ENCODE data around the gene ZNF277.
"Not testable (repeated sequence)": the region's sequence is repeated elsewhere in the genome, so short reads cannot be mapped to it uniquely, and the experiment has no call there.

ZNF277 gene

GRCh38 chr7:112298543-112299100, 92.1 kb downstream of the ZNF277 start:
- no peak for DNase-seq

- DNase-seq, result no peak
Measured at GRCh38 chr7:112300072-112300471, 93.6 kb downstream of the ZNF277 start.

GRCh38 chr7:112300831-112301407, 94.4 kb downstream of the ZNF277 start:
- no peak for DNase-seq

GRCh38 chr7:112302566-112302965, 96.1 kb downstream of the ZNF277 start:
- no peak for DNase-seq

- no peak for DNase-seq
Measured at GRCh38 chr7:112306903-112307302, 100.4 kb downstream of the ZNF277 start.

- no peak for DNase-seq
Measured at GRCh38 chr7:112307506-112307905, 101.0 kb downstream of the ZNF277 start.

- DNase-seq, result no peak
Measured at GRCh38 chr7:112308974-112309373, 102.5 kb downstream of the ZNF277 start.

- not testable (repeated sequence) for DNase-seq
Measured at GRCh38 chr7:112316803-112317202, 110.3 kb downstream of the ZNF277 start.

- no peak for DNase-seq
Measured at GRCh38 chr7:112322070-112322469, 115.6 kb downstream of the ZNF277 start.

GRCh38 chr7:112327566-112327965, 121.1 kb downstream of the ZNF277 start:
- no peak for DNase-seq

- no peak for DNase-seq
Measured at GRCh38 chr7:112331492-112331891, 125.0 kb downstream of the ZNF277 start.

GRCh38 chr7:112334366-112334765, 127.9 kb downstream of the ZNF277 start:
- no peak for DNase-seq

GRCh38 chr7:112336261-112336660, 129.8 kb downstream of the ZNF277 start:
- no peak for DNase-seq

- DNase-seq, result no peak
Measured at GRCh38 chr7:112336936-112337576, 130.6 kb downstream of the ZNF277 start.

- DNase-seq, result no peak
Measured at GRCh38 chr7:112337892-112338291, 131.4 kb downstream of the ZNF277 start.

GRCh38 chr7:112338786-112339185, 132.3 kb downstream of the ZNF277 start:
- no peak for DNase-seq

- DNase-seq, result no peak
Measured at GRCh38 chr7:112341464-112341863, 135.0 kb downstream of the ZNF277 start.

GRCh38 chr7:112346381-112347060, 140.0 kb downstream of the ZNF277 start:
- no peak for DNase-seq

GRCh38 chr7:112347088-112347487, 140.6 kb downstream of the ZNF277 start:
- DNase-seq, result no peak

GRCh38 chr7:112350585-112350984, 144.1 kb downstream of the ZNF277 start:
- no peak for DNase-seq

GRCh38 chr7:112356596-112356995, 150.1 kb downstream of the ZNF277 start:
- no peak for DNase-seq

GRCh38 chr7:112357136-112357535, 150.6 kb downstream of the ZNF277 start:
- no peak for DNase-seq

- DNase-seq, result no peak
Measured at GRCh38 chr7:112358513-112358912, 152.0 kb downstream of the ZNF277 start.

- no peak for DNase-seq
Measured at GRCh38 chr7:112359086-112359485, 152.6 kb downstream of the ZNF277 start.
